GM12801 (cell line): ENCODE measurements around the gene DEPP1.

Source experiments
- CTCF ChIP-seq: IDR thresholded peaks from one replicate; pipeline ENCODE4 v1.5.1; 2011; ENCODE audit warnings: control low read depth; ENCODE audit not compliant: insufficient read length; ENCODE audit errors: extremely low read depth

Gene DEPP1

GRCh38 chr10:44975431-44976331, 2.9 kb downstream of the DEPP1 start:
- TF ChIP-seq CTCF = no peak

- no peak for TF ChIP-seq CTCF
These were observed 3.8 kb downstream of the DEPP1 start for GRCh38 chr10:44974628-44975430.

GRCh38 chr10:44974082-44974627, 4.5 kb downstream of the DEPP1 start:
- TF ChIP-seq CTCF = no peak

- TF ChIP-seq CTCF = no peak
These were observed 5.1 kb downstream of the DEPP1 start for GRCh38 chr10:44973323-44974081.

- TF ChIP-seq CTCF = no peak
These were observed 5.7 kb downstream of the DEPP1 start for GRCh38 chr10:44972874-44973306.

GRCh38 chr10:44971935-44972757, 6.5 kb downstream of the DEPP1 start:
- no peak for TF ChIP-seq CTCF
